ENCODE measurements around the gene ZNF3.
A peak's percentile ranks its signal among the peaks of the same experiment; 100 is the strongest.

ZNF3 gene

DNA sequence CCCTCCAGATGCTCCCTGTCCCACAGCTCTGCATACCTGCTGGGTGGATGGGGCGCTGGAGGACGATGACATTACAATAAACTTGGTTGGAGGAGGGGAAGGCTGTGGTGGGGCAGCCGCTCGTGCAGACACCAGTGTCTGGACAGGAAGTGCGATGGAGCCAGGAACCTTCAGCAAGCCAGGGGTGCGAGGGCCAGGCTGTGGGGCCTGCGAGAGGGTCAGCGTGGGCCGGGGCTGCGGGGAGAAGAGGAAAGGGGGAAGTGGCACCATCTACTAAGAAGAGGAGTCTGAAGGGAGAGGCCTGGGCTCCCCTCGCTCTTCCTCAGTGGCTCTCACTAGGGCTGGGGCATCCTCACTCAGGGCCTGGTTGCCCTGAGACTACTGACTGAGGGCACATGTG, 26.4 kb upstream of the ZNF3 start:
- no peak for FAIRE-seq

GRCh38 chr7:100107125-100107737, 25.7 kb upstream of the ZNF3 start:
- FAIRE-seq: no peak

DNA sequence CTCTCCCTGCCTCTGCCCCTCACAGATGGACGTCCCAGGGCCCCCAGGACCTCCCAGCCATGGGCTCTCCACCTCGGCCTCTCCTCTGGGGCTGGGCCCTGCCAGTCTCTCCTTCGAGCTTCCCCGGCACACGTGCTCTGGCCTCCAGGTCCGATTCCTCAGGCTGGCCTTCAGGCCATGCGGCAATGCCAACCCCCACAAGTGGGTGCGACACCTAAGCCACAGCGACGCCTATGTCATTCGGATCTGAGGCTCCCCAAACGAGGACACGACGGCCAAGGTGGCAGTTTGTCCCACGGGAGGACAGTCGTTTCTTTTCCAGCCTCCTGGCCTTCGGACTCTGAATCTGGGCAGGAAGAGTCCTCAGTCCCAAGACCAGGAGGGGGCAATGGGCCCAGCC, 25.1 kb upstream of the ZNF3 start:
- no peak for FAIRE-seq

DNA sequence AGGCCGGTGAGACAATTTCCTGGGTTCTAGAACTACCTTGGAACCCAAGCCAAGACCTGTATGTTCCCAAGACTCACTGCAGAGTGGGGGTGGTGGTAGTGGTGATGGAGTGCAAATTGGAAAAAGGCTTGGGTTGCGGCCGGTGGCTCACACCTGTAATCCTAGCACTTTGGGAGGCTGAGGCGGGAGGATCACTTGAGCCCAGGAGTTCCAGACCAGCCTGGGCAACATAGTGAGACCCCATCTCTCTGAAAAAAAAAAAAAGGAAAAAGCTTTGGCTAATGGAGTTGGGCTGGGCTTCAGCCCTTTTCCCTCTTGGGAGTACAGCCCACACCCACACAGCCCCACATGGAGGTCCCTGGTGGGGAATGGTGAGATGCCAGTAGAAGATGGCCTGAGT, 24.0 kb upstream of the ZNF3 start:
- FAIRE-seq: no peak

DNA sequence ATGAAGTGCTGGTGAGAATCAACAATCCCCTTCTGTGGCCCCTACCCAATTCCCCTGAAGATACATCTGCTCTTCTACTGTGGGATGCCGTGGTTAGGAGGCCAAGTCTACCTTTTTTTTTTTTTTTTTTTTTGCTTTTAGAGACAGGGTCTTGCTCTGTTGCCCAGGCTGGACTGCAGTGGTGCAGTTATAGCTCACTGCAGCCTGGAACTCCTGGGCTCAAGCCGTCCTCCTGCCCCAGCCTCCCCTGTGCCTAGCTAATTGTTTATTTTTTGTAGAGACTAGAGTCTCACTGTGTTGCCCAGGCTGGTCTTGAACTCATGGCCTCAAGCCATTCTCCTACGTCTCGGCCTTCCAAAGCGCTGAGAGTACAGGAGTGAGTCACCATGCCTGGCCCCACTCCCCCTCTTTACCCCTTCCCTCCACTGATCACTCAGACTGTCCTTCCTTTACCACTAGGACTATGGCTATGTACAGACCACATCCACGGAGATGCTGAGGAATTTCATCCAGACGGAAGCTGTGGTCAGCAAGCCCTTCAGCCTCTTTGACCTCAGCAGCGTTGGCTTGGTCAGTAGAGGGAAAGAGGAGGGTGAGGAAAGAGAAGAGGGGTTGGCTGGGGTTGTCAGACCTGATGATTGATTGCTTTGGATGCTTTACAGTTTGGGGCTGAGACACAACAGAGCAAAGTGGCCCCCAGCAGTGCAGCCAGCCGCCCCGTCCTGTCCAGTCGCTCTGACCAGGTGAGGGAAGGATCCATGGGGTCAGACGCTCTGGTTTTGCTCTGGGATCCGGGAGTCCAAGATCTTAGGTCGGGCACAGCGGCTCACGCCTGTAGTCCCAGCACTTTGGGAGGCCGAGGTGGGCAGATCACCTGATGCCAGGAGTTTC, 21.7 kb upstream of the ZNF3 start:
- no peak for FAIRE-seq

DNA sequence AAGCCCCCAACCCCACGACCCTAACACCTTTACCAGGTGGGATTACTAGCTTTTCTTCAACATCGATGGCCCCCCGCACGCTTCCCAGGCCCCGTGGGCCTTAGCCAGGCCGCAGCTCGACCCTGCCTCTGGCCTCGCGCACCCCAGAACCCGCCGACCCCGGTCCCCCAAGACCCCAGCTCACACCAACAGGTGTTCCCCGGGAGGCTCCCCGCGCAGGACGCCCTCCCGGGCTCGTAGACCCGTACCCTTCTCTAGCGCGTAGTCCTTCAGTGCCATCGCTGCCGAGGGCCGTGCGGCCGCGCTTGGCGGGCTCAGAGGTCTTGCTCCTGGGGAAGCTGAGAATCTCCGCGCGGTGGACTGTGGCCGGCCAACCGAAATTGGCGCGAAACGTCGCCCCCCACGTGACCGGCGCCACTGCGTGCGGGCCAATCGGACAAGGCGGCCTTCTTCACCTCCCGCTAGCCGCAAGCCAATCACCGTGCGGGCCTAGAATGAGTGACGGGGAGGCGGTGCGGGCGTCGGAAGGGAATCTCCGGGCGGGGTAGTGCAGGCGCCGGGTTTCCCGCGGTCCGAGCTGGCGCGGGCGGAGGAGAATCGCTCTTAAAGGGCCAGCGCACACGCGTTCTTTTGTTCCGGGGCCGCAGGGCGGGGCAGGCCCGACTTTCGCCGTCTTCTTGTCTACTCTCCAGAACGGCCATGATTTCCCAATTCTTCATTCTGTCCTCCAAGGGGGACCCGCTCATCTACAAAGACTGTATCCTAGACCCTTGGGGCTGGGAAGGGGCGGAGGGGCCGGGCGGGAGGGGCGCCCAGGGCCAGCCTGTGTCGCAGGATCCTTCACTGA, 19.7 kb upstream of the ZNF3 start, which contains the start of the genes AP4M1 and MCM7:
AP4M1 (plus strand) TSS at position 628 of the 847 bp plus-strand sequence; CDS start at position 700, 72 bp downstream.
MCM7 (minus strand) TSS at position 382 of the 847 bp plus-strand sequence; CDS start at position 279, 103 bp downstream.
- FAIRE-seq: peak; percentile 89

- FAIRE-seq: no peak
These were observed 19.0 kb upstream of the ZNF3 start for GRCh38 chr7:100100420-100101015.

DNA sequence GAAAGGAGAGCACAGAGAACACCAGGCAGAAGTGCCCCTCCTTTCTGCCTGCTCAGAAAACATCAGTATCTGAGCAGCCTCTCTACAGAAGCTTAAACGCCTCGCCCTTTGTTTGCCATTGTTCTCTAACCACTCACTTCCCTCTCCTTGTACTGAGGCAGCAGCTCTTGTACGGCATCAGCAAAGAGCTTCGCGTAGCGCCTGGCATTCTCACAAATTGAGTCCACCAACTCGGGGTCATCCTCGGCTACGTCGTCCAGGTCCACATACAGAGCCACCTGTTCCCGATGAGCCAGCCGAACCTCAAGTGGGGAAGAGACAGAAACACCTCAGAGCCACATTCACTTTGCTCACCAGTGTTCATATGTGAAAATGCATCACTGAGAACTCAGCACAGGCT, 17.9 kb upstream of the ZNF3 start:
- FAIRE-seq: no peak

- no peak for FAIRE-seq
These were observed 17.4 kb upstream of the ZNF3 start for GRCh38 chr7:100098913-100099312.

DNA sequence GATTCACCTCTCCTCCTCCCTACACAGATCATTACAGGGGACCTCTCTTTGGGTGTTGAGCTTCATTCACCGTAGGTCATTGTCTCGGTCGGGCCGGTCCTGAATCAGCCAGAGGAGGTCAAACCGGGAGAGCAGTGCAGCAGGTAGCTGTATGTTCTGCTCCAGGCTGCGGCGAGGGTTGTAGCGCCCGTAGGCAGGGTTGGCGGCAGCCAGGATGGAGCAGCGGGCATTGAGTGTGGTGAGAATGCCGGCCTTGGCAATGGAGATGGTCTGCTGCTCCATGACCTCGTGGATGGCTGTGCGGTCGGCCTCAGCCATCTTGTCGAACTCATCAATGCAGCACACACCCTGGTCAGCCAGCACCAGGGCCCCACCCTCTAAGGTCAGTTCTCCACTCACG, 14.2 kb upstream of the ZNF3 start:
- FAIRE-seq: no peak

DNA sequence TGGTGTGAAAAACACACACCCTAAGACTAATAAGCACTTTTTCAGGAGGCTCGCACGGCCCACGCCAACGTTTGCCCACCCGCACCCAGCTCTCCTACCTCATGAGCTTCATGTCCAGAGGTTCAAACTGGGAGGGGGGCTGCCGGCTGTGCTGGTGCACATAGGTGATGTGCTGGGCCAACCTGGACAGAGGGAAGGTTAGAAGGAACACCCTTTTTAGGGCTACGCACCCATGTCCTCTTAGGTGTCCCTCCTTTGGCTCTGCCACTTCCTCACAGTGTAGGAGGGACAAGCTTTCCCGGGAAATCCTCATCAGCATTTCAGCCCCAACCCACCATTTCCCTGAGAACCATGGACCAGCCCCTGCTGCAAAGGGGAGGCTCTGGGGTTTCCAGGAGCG, 13.8 kb upstream of the ZNF3 start:
- FAIRE-seq: no peak

GRCh38 chr7:100093925-100094486, 12.5 kb upstream of the ZNF3 start:
- no peak for FAIRE-seq

DNA sequence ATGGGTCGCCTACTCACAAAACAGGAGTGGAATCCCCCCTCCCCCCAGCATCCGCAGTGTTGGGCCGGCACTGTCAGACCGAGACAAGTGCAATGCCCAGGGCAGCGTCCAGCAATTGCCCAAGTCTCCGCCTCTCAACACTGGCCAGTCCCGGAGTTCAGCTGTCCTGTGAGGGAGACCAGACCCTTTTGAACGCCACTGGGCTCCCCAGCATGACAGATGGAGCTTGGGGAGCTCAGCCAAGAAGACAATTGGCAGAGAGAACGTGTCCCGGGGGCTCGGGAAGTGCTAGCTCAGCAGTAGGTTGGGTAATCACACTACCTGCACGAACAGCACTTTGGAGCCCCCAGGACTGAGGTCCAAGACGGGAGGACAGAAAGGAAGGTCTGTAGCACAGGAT, 12.0 kb upstream of the ZNF3 start:
- no peak for FAIRE-seq

GRCh38 chr7:100093054-100093453, 11.5 kb upstream of the ZNF3 start:
- FAIRE-seq: no peak

GRCh38 chr7:100091411-100092181, 10.1 kb upstream of the ZNF3 start:
- FAIRE-seq: no peak

GRCh38 chr7:100090527-100091410, 9.2 kb upstream of the ZNF3 start:
- no peak for FAIRE-seq

GRCh38 chr7:100089458-100090196, 8.1 kb upstream of the ZNF3 start:
- FAIRE-seq: no peak

DNA sequence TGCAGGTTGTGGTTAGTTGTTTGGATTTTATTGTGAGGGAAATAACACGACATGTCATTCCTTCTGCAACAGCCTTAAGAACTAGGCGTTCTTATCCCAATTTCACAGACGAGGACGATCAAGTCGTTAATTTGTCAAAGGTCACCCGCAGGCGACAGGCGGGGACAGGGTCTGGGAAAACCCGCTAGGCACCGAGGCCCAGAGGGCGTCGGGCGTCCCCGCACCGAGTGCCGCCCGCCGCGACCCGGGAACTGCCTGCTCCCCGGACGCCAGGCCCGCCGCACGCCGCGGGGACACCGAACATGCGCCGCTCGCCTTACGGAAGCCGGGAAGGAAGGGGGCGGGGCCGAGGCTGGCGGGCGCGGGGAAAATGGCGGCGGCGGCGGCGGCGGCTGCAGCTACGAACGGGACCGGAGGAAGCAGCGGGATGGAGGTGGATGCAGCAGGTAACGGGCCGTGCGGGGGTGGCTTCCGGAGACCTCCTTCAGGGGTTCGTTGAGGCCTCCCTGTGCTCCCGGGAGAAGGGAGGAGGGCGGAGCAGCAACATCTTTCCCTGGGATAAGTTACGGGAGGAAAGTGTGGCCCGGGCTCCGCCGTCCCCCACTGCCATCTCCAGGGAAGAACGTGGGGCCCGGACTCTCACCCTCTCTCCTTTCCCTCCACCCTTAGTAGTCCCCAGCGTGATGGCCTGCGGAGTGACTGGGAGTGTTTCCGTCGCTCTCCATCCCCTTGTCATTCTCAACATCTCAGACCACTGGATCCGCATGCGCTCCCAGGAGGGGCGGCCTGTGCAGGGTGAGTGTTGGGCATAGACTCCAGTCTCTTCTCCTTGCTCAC, 7.3 kb upstream of the ZNF3 start, which contains the start of gene COPS6:
COPS6 (plus strand) TSS at position 349 of the 837 bp plus-strand sequence; CDS start at position 371, 22 bp downstream.
- no peak for FAIRE-seq

Data from endometrium (tissue), 2 donors.